GM12878 (cell line): ENCODE results near the gene ANLN. TPM values are rescaled to one million over a fixed set of nuclear protein-coding genes. Genes with fewer than 3 reads are reported as not detected.

Experiments used
- ATAC-seq: fragments of 200-7000 bp; cut with Tn5 transposase; 3 replicates; pipeline ENCODE4 v1.9.1; 2020; ENCODE audit warnings: mild to moderate bottlenecking, moderate library complexity
- BruUV-seq: library from RNA; stranded (reverse); fragments of 400-500 nt; replicated peaks from 2 replicates; lab custom pipeline; 2021; lab: Mats Ljungman, UMichigan
- CTCF ChIA-PET: fragments of 300-600 bp; sonication (Branson Sonifier 250); formaldehyde crosslinking; extraction: SDS; loops from one replicate; lab custom pipeline; 2021; ENCODE audit warnings: inconsistent platforms; lab: Yijun Ruan, JAX
- POLR2A ChIA-PET: fragments of 350-600 bp; formaldehyde crosslinking; extraction: SDS; loops from one replicate; lab custom pipeline; 2021; ENCODE audit warnings: inconsistent platforms; lab: Charles Lee
- RAD21 ChIA-PET: fragments of 300-600 bp; sonication (Branson Sonifier 250); formaldehyde crosslinking; loops from one replicate; lab custom pipeline; 2023; ENCODE audit warnings: antibody characterized with exemption; ENCODE audit not compliant: unreplicated experiment; lab: Charles Lee
- SMC1A ChIA-PET: fragments of 300-600 bp; sonication (Branson Sonifier 250); formaldehyde crosslinking; loops from one replicate; lab custom pipeline; 2023; ENCODE audit not compliant: unreplicated experiment, uncharacterized antibody; lab: Charles Lee
- DNase-seq: peaks from one replicate; pipeline ENCODE4 v3.0.0-alpha.2; 2011; ENCODE audit warnings: low read depth, low spot score
- FAIRE-seq: peaks from 3 replicates; lab custom pipeline; 2011; peaks lifted over from hg19 to GRCh38; lab: Jason Lieb, UNC
- H2AFZ ChIP-seq: 2 replicates; pipeline ENCODE4 v1.6.0; 2011; ENCODE audit warnings: low read depth, low read length, control low read depth; ENCODE audit not compliant: control insufficient read depth
- H3K27ac ChIP-seq: 2 replicates; pipeline ENCODE4 v1.5.1; 2011; ENCODE audit warnings: control low read depth; ENCODE audit not compliant: control insufficient read depth, insufficient read depth
- H3K27me3 ChIP-seq, 2 experiments: replicated peaks in 1 of 2; 2 replicates each; pipeline versions ENCODE4 v1.6.0 to v1.6.1; 2011; ENCODE audit warnings: low read length in 1 of 2; ENCODE audit not compliant: control insufficient read depth in 2 of 2, insufficient read depth in 2 of 2
- H3K36me3 ChIP-seq, 2 experiments: 2 replicates each; pipeline ENCODE4 v1.5.1; 2011; ENCODE audit warnings: low read length in 1 of 2; ENCODE audit not compliant: control insufficient read depth in 2 of 2, insufficient read depth in 2 of 2
- H3K4me1 ChIP-seq: 2 replicates; pipeline ENCODE4 v1.6.1; 2011; ENCODE audit warnings: mild to moderate bottlenecking, low read length, moderate library complexity, mixed read lengths; ENCODE audit not compliant: control insufficient read depth, insufficient read depth
- H3K4me2 ChIP-seq: 2 replicates; pipeline ENCODE4 v1.6.0; 2011; ENCODE audit warnings: control low read depth; ENCODE audit not compliant: control insufficient read depth, insufficient read depth
- H3K4me3 ChIP-seq: fragments of 200-600 bp; sonication (generic); 2 replicates; pipeline ENCODE4 v1.5.1; 2016
- H3K79me2 ChIP-seq: 2 replicates; pipeline ENCODE4 v1.6.0; 2011; ENCODE audit warnings: low read length; ENCODE audit not compliant: control insufficient read depth, insufficient read depth
- H3K9ac ChIP-seq: 2 replicates; pipeline ENCODE4 v1.8.0; 2011; ENCODE audit warnings: low read length, control low read depth, mixed read lengths; ENCODE audit not compliant: control insufficient read depth, insufficient read depth
- H3K9me3 ChIP-seq: replicated peaks from 3 replicates; pipeline ENCODE4 v1.5.1; 2011; ENCODE audit warnings: mild to moderate bottlenecking, low read length; ENCODE audit not compliant: control insufficient read depth, insufficient read depth
- H4K20me1 ChIP-seq: 2 replicates; pipeline ENCODE4 v1.6.0; 2011; ENCODE audit not compliant: control insufficient read depth, insufficient read depth
- FOS ChIP-seq: IDR thresholded peaks from 3 replicates; pipeline ENCODE4 v1.6.1; 2011; ENCODE audit warnings: borderline replicate concordance; ENCODE audit not compliant: insufficient read length; ENCODE audit errors: extremely low read depth
- MEF2A ChIP-seq: IDR thresholded peaks from 2 replicates; pipeline ENCODE4 v1.6.1; 2011; ENCODE audit warnings: low read depth, mild to moderate bottlenecking, low read length, moderate library complexity; ENCODE audit not compliant: insufficient read depth
- RAD21 ChIP-seq: IDR thresholded peaks from 2 replicates; pipeline ENCODE4 v1.6.1; 2011; ENCODE audit warnings: mild to moderate bottlenecking, low read depth, low read length, moderate library complexity; ENCODE audit not compliant: insufficient read depth
- SMC3 ChIP-seq: IDR thresholded peaks from 2 replicates; pipeline ENCODE4 v1.6.1; 2011; ENCODE audit warnings: low read length, improper control_type of control experiment, borderline replicate concordance
- TBL1XR1 ChIP-seq: IDR thresholded peaks from 2 replicates; pipeline ENCODE4 v1.6.1; 2012; ENCODE audit warnings: low read depth, low read length, improper control_type of control experiment
- WGBS: methylation state at CpG from one replicate; pipeline ENCODE4 v1.1.6; 2016; ENCODE audit warnings: low lambda C conversion rate; ENCODE audit not compliant: insufficient replicate concordance, insufficient coverage; ENCODE audit errors: missing lambda C conversion rate; 5-methylcytosine and 5-hydroxymethylcytosine counted together
- in situ Hi-C: fragments of 300-500 bp; cut with MboI; formaldehyde crosslinking; loops from 9 replicates; pipeline ENCODE4 v1.14.3; 2018; ENCODE audit warnings: mixed read lengths
- intact Hi-C: fragments of 100-400 bp; cut with micrococcal nuclease; formaldehyde crosslinking; loops from one replicate; pipeline ENCODE4 v1.14.2; 2022; ENCODE audit not compliant: unreplicated experiment
- polyA plus RNA-seq, 11 experiments: library from polyadenylated mRNA; depleted of rRNA in 4 of 11; unstranded in 6 of 11; stranded (reverse) in 5 of 11; fragments of >200 nt; fragmentation: Nextera tagmentation in 4 of 11; fragmentation: Illumina TruSeq in 1 of 11; extraction: Ambion mirVana in 4 of 11; extraction: Trizol in 1 of 11; gene quantifications; 1 replicate in 1 of 11; 2 replicates in 10 of 11; pipeline versions ENCODE4 v1.2.1 to v1.2.3, GENCODE V29; 2011 to 2016; ENCODE audit warnings: inconsistent platforms in 2 of 11, missing spikeins in 2 of 11, low read depth in 1 of 11
- total RNA-seq, 4 experiments: library from RNA; depleted of rRNA in 3 of 4; stranded (reverse); fragments of >200 nt in 3 of 4; fragmentation: Illumina TruSeq in 1 of 4; extraction: Trizol in 1 of 4; gene quantifications; 2 replicates each; pipeline versions ENCODE4 v1.2.1 to v1.2.3, GENCODE V29; 2013 to 2021
- TF ChIP-seq, protein P1 (sequence below), 3 experiments: IDR thresholded peaks in 2 of 3; conservative IDR thresholded peaks in 1 of 3; 2 replicates each; pipeline ENCODE4 v1.5.1; 2011; ENCODE audit warnings: low read depth in 3 of 3, low read length in 3 of 3, mild to moderate bottlenecking in 3 of 3, control low read depth in 2 of 3, moderate library complexity in 2 of 3, inconsistent platforms in 1 of 3, mixed read lengths in 1 of 3; ENCODE audit not compliant: control insufficient read depth in 2 of 3, insufficient read depth in 1 of 3; ENCODE audit errors: extremely low read depth in 1 of 3
- TF ChIP-seq, protein P2 (sequence below): fragments of 450-650 bp; IDR thresholded peaks from 2 replicates; pipeline ENCODE4 v1.6.1; 2018; ENCODE audit warnings: borderline replicate concordance, mild to moderate bottlenecking; ENCODE audit not compliant: partially characterized antibody

The ANLN gene
- total and polyA plus RNA-seq, 10 of the 15 experiments (the other 5 are each of a cell fraction or from before 2014, with no cell fraction given), result 9.5 to 32.1 (median 24.2) TPM

DNA sequence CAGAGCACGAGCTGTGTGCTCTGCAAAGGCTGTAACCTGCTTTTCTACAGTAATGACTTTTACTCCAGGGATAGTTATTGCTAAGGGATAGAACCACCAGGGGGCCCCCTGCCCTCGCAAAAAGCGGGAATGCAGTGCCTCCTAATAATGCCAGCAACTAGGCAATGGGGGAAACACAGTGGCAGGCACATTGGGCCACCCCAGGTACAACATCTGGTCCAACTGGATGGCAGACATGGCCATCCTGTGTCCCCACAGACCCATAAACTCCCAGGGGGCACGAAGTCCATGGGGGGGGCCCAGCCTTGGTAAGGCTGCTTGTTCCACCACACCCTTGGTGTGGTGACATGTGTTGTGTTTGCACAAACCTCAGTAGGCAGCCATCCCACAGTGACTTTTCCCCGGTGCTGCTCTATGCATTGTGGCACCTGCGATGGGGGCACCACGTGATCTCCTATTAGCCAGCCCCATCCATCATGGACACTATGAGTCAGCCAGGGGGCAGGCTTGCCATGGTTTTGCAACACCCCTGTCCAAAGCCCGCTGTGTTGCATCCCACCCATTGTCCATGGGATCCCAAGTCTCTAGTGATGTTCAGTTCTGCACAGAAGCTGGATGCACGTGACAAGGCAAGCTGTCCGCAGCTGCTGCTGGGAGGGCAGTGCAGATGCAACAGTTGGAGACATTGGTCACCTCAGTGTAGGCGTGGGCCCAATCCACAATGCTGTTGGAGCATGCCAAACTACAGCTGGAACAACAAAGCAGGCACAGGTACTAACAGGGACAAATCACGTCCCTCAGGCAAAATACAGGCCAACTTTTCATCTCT lies 84.0 kb downstream of the ANLN start:
- no peak for FAIRE-seq
- ChIA-PET RAD21 (interaction anchor here (1.1 to 2.2 kb wide), 2 partner anchors 708 to 726 kb away, joined by 3 to 7 read pairs; no protein-coding TSS in a partner anchor), SMC1A (interaction anchor here (0.8 to 1.5 kb wide), 6 partner anchors 196 to 729 kb away, joined by 3 to 5 read pairs (median 3); no protein-coding TSS in a partner anchor), CTCF (interaction anchor here (1.0 to 6.1 kb wide), 13 partner anchors 11 to 727 kb away, joined by 3 to 29 read pairs (median 5); no protein-coding TSS in a partner anchor), POLR2A (interaction anchor here (0.5 kb wide), 1 partner anchor 992 kb away, joined by 5 read pairs; no protein-coding TSS in a partner anchor)
- Histone ChIP-seq H3K9ac (no peak overlapping the region), H3K4me3 (no peak overlapping the region), H4K20me1 (no peaks in the 10 kb centered on the region), H3K4me1 (no peaks in the 10 kb centered on the region), H3K4me2 (no peak overlapping the region), H2AFZ (no peak overlapping the region), H3K36me3 (no peaks in the 10 kb centered on the region), H3K79me2 (no peaks in the 10 kb centered on the region), H3K27me3 (no peaks in the 10 kb centered on the region), H3K9me3 (no peaks in the 10 kb centered on the region), H3K27ac (no peak overlapping the region)
- intact Hi-C loops (loop anchor here (1.0 to 5.0 kb wide), 3 partner anchors 197 to 724 kb away; no protein-coding TSS in a partner anchor), in situ Hi-C loops (no loop called here)
- 46% methylated on average over 12 of the region's 12 CpGs for WGBS
- no TSS peak for BruUV-seq
- TF ChIP-seq MEF2A (no peak), FOS (no peak), SMC3 (peak; percentile 43; the same call in 1 of the 2 replicates), TBL1XR1 (no peak), RAD21 (peak; percentile 59)
- TF ChIP-seq, protein P1, sequence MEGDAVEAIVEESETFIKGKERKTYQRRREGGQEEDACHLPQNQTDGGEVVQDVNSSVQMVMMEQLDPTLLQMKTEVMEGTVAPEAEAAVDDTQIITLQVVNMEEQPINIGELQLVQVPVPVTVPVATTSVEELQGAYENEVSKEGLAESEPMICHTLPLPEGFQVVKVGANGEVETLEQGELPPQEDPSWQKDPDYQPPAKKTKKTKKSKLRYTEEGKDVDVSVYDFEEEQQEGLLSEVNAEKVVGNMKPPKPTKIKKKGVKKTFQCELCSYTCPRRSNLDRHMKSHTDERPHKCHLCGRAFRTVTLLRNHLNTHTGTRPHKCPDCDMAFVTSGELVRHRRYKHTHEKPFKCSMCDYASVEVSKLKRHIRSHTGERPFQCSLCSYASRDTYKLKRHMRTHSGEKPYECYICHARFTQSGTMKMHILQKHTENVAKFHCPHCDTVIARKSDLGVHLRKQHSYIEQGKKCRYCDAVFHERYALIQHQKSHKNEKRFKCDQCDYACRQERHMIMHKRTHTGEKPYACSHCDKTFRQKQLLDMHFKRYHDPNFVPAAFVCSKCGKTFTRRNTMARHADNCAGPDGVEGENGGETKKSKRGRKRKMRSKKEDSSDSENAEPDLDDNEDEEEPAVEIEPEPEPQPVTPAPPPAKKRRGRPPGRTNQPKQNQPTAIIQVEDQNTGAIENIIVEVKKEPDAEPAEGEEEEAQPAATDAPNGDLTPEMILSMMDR (IDR thresholded peaks at IDR 0.05 in 2 of 3, conservative IDR thresholded peaks at IDR 0.05 in 1 of 3; ENCODE audit: control insufficient read depth in 2 of 3, extremely low read depth in 1 of 3, insufficient read depth in 1 of 3, low read depth in 3 of 3, low read length in 3 of 3), result peak; percentile 50 to 55 (median 54)
- TF ChIP-seq, protein P2, sequence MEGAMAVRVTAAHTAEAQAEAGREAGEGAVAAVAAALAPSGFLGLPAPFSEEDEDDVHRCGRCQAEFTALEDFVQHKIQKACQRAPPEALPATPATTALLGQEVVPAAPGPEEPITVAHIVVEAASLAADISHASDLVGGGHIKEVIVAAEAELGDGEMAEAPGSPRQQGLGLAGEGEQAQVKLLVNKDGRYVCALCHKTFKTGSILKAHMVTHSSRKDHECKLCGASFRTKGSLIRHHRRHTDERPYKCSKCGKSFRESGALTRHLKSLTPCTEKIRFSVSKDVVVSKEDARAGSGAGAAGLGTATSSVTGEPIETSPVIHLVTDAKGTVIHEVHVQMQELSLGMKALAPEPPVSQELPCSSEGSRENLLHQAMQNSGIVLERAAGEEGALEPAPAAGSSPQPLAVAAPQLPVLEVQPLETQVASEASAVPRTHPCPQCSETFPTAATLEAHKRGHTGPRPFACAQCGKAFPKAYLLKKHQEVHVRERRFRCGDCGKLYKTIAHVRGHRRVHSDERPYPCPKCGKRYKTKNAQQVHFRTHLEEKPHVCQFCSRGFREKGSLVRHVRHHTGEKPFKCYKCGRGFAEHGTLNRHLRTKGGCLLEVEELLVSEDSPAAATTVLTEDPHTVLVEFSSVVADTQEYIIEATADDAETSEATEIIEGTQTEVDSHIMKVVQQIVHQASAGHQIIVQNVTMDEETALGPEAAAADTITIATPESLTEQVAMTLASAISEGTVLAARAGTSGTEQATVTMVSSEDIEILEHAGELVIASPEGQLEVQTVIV, result no peak
- ATAC-seq, result peak; percentile 82
- no peak for DNase-seq
